Measurements from ENCODE around the gene ZNF536.

GRCh38 chr19:30334841-30335240, 37.3 kb upstream of the ZNF536 start:
- TF ChIP-seq, protein P1, sequence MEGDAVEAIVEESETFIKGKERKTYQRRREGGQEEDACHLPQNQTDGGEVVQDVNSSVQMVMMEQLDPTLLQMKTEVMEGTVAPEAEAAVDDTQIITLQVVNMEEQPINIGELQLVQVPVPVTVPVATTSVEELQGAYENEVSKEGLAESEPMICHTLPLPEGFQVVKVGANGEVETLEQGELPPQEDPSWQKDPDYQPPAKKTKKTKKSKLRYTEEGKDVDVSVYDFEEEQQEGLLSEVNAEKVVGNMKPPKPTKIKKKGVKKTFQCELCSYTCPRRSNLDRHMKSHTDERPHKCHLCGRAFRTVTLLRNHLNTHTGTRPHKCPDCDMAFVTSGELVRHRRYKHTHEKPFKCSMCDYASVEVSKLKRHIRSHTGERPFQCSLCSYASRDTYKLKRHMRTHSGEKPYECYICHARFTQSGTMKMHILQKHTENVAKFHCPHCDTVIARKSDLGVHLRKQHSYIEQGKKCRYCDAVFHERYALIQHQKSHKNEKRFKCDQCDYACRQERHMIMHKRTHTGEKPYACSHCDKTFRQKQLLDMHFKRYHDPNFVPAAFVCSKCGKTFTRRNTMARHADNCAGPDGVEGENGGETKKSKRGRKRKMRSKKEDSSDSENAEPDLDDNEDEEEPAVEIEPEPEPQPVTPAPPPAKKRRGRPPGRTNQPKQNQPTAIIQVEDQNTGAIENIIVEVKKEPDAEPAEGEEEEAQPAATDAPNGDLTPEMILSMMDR (IDR thresholded peaks at IDR 0.05), result no peak
- no peak for TF ChIP-seq ZFX (IDR thresholded peaks at IDR 0.05; ENCODE audit: borderline replicate concordance)
